ENCODE data around the gene DENND6A.

The DENND6A gene

GRCh38 chr3:57646723-57647122 lies 46.2 kb downstream of the DENND6A start:
- H3K4me3 ChIP-seq (ENCODE audit: low read depth, low read length) = no peak overlapping the region
- POLR2A ChIA-PET = no interaction called here
- H3K9me3 ChIP-seq (ENCODE audit: control insufficient read depth, insufficient read depth, low read depth, low read length) = no peaks in the 10 kb centered on the region
- no peak overlapping the region for H3K27ac ChIP-seq (ENCODE audit: extremely low read depth, low read depth, low read length)
- CTCF ChIA-PET = interaction anchor here (0.6 kb wide), 1 partner anchor 47 kb away, joined by 3 read pairs; no protein-coding TSS in a partner anchor
- H3K4me1 ChIP-seq (ENCODE audit: control insufficient read depth, insufficient read depth, low read length) = no peaks in the 10 kb centered on the region
- TF ChIP-seq BCL11A (tag by site-specific recombination; IDR thresholded peaks at IDR 0.05; ENCODE audit: low read depth) (no peak), ZNF692 (tag by site-specific recombination; IDR thresholded peaks at IDR 0.05) (no peak), ZSCAN30 (tag by site-specific recombination; IDR thresholded peaks at IDR 0.05) (no peak), ZNF777 (tag by site-specific recombination; IDR thresholded peaks at IDR 0.05; ENCODE audit: borderline replicate concordance) (no peak), ZNF214 (tag by site-specific recombination; IDR thresholded peaks at IDR 0.05; ENCODE audit: borderline replicate concordance) (no peak), ZSCAN18 (tag by site-specific recombination; IDR thresholded peaks at IDR 0.05) (no peak), ZNF629 (tag by site-specific recombination; IDR thresholded peaks at IDR 0.05) (no peak), ZSCAN4 (tag by site-specific recombination; IDR thresholded peaks at IDR 0.05) (no peak), KLF9 (tag by site-specific recombination; IDR thresholded peaks at IDR 0.05; ENCODE audit: low read depth) (no peak), ZNF639 (tag by site-specific recombination; IDR thresholded peaks at IDR 0.05) (no peak), ZFP41 (tag by site-specific recombination; IDR thresholded peaks at IDR 0.05; ENCODE audit: borderline replicate concordance) (no peak), ZNF175 (tag by site-specific recombination; IDR thresholded peaks at IDR 0.05) (no peak), ZBTB49 (tag by site-specific recombination; IDR thresholded peaks at IDR 0.05; ENCODE audit: low read depth) (no peak), ZNF398 (tag by site-specific recombination; IDR thresholded peaks at IDR 0.05) (no peak), REST (tag by site-specific recombination; IDR thresholded peaks at IDR 0.05) (no peak)
- TF ChIP-seq, protein P1, sequence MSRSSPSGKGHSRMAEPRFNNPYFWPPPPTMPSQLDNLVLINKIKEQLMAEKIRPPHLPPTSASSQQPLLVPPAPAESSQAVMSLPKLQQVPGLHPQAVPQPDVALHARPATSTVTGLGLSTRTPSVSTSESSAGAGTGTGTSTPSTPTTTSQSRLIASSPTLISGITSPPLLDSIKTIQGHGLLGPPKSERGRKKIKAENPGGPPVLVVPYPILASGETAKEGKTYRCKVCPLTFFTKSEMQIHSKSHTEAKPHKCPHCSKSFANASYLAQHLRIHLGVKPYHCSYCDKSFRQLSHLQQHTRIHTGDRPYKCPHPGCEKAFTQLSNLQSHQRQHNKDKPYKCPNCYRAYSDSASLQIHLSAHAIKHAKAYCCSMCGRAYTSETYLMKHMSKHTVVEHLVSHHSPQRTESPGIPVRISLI (tag by site-specific recombination; IDR thresholded peaks at IDR 0.05) = no peak
- peaks cover 0 to 57% of the 10 kb centered on the region in 2 experiments; a peak in 2 of 3 replicates for H3K36me3 ChIP-seq (ENCODE audit: control insufficient read depth in 2 of 2, insufficient read depth in 1 of 2, low read length in 2 of 2)
